GM18873 (cell line): Measurements from ENCODE around the gene UFSP2.

Experiments
- ATAC-seq: cut with Tn5 transposase; IDR thresholded peaks from one replicate; pipeline ENCODE4 v1.9.1; 2021; ENCODE audit warnings: mild to moderate bottlenecking, moderate library complexity, moderate number of reproducible peaks; ENCODE audit not compliant: unreplicated experiment, low FRiP score

The UFSP2 gene, protein sequence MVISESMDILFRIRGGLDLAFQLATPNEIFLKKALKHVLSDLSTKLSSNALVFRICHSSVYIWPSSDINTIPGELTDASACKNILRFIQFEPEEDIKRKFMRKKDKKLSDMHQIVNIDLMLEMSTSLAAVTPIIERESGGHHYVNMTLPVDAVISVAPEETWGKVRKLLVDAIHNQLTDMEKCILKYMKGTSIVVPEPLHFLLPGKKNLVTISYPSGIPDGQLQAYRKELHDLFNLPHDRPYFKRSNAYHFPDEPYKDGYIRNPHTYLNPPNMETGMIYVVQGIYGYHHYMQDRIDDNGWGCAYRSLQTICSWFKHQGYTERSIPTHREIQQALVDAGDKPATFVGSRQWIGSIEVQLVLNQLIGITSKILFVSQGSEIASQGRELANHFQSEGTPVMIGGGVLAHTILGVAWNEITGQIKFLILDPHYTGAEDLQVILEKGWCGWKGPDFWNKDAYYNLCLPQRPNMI

GRCh38 chr4:185425647-185426352, at the start of gene UFSP2:
Gene UFSP2, minus strand, starts transcription at chr4:185425964. Its CDS starts 96 bp downstream, at chr4:185425868.
- peak; percentile 93 for ATAC-seq

GRCh38 chr4:185473247-185473646, 47.5 kb upstream of the UFSP2 start:
- no peak for ATAC-seq

- no peak for ATAC-seq
These were observed 46.4 kb upstream of the UFSP2 start for GRCh38 chr4:185472103-185472542.

- peak; percentile 54 for ATAC-seq
These were observed 45.7 kb upstream of the UFSP2 start, which contains the start of gene CCDC110 for GRCh38 chr4:185471235-185472102. Gene CCDC110, minus strand, starts transcription at chr4:185471733. Its CDS starts 50 bp downstream, at chr4:185471683.

GRCh38 chr4:185470501-185471195, 44.9 kb upstream of the UFSP2 start:
- ATAC-seq: no peak

DNA sequence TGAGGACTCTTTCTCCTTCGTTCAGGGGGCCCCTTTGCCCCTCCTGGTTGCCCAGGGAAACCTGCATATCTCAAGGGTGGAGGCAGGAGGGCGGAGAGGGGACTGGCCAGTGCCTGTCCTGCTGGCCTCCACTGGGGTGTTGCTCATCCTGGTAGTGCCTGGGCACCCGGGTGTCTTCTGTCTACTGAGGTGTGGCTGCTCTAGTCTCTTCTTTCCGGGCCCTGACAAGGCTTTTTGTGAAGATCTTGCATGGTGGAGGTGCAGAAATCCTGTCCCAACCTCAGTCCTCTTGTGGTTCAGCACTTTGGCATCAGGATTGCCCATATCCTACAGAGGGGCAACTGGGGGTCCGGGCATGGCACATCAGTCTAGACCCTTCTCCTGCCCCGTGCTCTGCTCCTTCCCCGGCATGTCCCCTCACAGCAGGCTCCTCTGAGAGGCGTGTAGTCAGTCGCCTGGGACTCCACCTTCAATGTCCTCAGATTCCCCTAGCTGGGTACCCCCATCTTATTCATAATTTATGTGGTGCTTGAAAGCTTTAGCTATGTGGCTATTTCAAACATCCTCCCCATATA, 43.9 kb upstream of the UFSP2 start:
- ATAC-seq: no peak

DNA sequence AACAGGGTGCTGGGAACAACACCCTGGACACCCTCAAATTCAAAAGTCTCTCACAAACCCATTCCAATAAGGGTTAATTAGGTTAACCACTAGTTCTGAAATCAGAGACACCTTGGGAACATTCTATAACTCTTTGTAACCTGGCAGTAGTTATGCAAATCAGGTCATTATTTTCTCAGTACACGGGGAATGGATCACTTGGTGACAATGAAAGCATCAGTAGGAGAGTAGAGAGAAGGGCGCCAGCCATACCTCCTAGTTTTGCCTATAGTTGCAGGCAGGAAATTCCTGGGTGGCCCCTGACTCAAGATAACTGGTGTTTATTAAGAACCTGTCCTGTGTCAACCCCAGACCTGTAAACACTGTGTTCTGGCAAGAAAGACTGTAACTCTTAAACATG, 43.2 kb upstream of the UFSP2 start:
- no peak for ATAC-seq

GRCh38 chr4:185467991-185468390, 42.2 kb upstream of the UFSP2 start:
- no peak for ATAC-seq

DNA sequence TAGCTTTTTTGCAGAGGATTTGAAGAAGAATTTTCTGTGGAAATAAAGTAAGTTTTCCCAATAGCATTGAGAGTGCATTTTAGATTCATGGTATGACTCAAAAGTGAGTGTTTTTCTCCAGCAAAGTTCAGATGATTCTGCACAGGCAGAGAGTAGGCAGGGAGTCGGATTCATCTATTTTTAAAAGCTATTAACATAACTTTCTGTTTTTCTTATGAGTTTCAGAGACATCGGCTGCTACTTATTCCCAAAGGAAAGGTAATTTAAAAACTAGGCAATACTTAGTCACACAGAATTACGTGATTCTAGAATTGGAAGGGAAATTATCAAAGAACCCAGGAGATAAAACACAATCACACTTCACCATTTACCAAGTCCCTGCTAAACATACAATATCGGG, 41.3 kb upstream of the UFSP2 start:
- no peak for ATAC-seq

GRCh38 chr4:185465707-185466106, 39.9 kb upstream of the UFSP2 start:
- no peak for ATAC-seq

DNA sequence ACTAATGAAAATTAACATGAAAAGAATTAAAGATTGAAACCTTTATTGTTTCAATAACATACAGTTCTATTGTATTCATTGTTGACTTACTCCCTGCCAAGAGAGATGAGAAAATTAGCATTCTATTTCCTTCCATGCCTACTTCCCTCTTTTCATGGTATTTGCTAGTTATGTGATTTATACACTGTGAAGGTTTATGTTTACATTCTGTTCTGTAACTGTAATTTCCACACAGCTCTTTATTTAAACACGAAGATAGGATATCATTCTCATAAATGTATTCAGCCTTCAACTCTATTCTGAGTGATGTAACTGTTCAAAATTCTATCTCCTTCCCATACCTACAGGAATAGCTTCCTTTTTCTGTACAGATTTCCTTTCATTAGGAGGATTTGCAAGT, 39.1 kb upstream of the UFSP2 start:
- no peak for ATAC-seq

GRCh38 chr4:185464183-185464582, 38.4 kb upstream of the UFSP2 start:
- no peak for ATAC-seq

- ATAC-seq: no peak
These were observed 37.8 kb upstream of the UFSP2 start for GRCh38 chr4:185463541-185463940.

DNA sequence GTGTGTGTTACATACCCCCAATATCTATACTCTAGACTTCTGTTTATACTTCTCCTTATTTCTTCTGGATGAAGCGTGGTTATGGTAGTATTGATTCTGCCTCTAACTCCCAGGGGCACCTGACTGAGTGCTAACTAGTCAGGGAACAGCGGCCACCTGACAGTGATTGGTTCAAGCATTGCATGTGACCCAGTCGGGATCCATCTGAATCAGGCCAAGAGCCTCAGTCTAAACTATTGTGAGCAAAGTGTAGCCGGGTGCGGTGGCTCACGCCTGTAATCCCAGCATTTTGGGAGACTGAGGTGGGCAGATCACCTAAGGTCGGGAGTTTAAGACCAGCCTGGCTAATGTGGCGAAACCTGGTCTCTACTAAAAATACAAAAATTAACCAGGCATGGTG, 35.8 kb upstream of the UFSP2 start:
- no peak for ATAC-seq

- no peak for ATAC-seq
These were observed 31.4 kb upstream of the UFSP2 start for GRCh38 chr4:185457136-185457535.

DNA sequence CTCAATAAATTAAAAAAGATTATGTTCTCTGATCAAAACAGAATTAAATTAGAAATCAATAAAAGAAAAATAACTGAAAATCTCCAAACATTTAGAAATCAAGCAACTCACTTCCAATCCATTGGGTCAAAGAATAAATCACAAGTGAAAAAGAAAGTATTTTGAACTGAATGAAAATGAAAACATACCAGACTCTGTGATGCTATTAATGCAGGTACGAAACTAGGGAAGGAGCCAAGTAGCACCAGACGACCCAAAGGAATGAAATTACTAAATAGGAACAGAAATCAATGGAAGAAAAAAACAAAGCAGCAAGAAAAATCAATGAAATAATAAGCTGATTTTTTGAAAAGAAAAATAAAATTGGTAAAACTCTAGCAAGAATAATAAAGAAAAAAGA, 30.4 kb upstream of the UFSP2 start:
- no peak for ATAC-seq

DNA sequence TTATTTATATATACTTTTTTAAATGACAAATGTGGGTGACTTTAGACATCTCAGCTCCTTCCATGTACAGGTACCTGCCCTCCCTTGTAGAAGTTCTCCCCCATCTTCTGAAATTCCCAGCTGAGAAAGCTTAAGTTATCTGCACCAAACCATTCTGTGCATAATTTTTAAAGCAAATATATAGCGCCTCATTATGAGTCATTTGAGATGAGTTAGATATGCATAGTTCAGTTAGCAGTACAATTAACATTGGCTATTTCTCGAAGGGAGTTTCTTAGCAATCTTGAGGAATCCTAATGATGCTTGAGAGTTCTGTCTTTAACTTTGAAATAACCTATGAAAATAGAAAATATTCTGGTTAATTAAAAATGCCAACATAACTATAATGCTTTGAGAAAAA, 19.4 kb upstream of the UFSP2 start:
- no peak for ATAC-seq

DNA sequence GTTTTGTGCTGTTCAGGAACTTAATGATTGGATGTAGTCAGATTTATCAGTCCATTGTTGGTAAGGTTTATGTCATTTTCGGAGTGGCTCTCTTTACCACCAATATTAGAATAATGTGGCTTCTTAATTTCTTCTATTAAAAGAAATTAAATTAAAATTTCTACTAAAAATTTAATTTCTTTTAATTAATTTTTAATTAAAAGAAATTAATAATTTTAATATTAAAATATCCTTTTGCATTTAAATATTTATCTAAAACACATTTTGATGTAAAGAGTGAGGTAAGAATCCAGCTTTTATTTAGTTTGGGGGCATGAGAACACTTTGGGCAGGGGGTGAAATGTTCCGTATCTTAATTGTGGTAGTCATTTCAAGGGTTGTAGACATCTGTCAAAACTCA, 15.7 kb upstream of the UFSP2 start:
- ATAC-seq: no peak

- no peak for ATAC-seq
These were observed 12.0 kb upstream of the UFSP2 start for GRCh38 chr4:185437809-185438208.

GRCh38 chr4:185435466-185435865, 9.7 kb upstream of the UFSP2 start:
- ATAC-seq: no peak
